Measurements from ENCODE around the gene P4HA3. TPM values are rescaled to one million over a fixed set of nuclear protein-coding genes. Genes with fewer than 3 reads are reported as not detected.

Gene P4HA3
- not detected for total RNA-seq (ENCODE audit: unreplicated experiment)
- long read RNA-seq: 0 reads

GRCh38 chr11:74311352-74311926, at the start of gene P4HA3:
Gene P4HA3 (minus strand): TSS chr11:74311640. CDS start chr11:74311611, 29 bp downstream.
- DNase-seq: peak; percentile 75

GRCh38 chr11:74357449-74357848, 46.0 kb upstream of the P4HA3 start:
- H3K27ac Mint-ChIP-seq (ENCODE audit: unreplicated experiment): no peak overlapping the region
- TF ChIP-seq CTCF (IDR thresholded peaks at IDR 0.05; ENCODE audit: partially characterized antibody, unreplicated experiment): no peak
- DNase-seq: no peak
- no peak overlapping the region for H3K4me3 Mint-ChIP-seq (ENCODE audit: unreplicated experiment)
- peaks cover 3% of the 10 kb centered on the region for H3K27me3 Mint-ChIP-seq (ENCODE audit: unreplicated experiment)
- H3K36me3 Mint-ChIP-seq (ENCODE audit: unreplicated experiment): peaks cover 30% of the 10 kb centered on the region
- H3K4me1 Mint-ChIP-seq (ENCODE audit: low read depth, unreplicated experiment): peaks cover 17% of the 10 kb centered on the region
- H3K9me3 Mint-ChIP-seq (ENCODE audit: unreplicated experiment): peaks cover 7% of the 10 kb centered on the region

More at GRCh38 chr11:74311352-74311926, at the start of gene P4HA3:
- H3K27me3 Mint-ChIP-seq (ENCODE audit: unreplicated experiment): peaks cover 9% of the 10 kb centered on the region
- H3K27ac Mint-ChIP-seq (ENCODE audit: unreplicated experiment): no peak within 1 kb of the TSS
- no peaks in the 10 kb centered on the region for H3K4me1 Mint-ChIP-seq (ENCODE audit: low read depth, unreplicated experiment)
- peaks cover 10% of the 10 kb centered on the region for H3K36me3 Mint-ChIP-seq (ENCODE audit: unreplicated experiment)
- peaks cover 3% of the 10 kb centered on the region for H3K9me3 Mint-ChIP-seq (ENCODE audit: unreplicated experiment)
- TF ChIP-seq CTCF (IDR thresholded peaks at IDR 0.05; ENCODE audit: partially characterized antibody, unreplicated experiment): no peak
- peak within 1 kb of the TSS; percentile 84 for H3K4me3 Mint-ChIP-seq (ENCODE audit: unreplicated experiment)

GRCh38 chr11:74355626-74356025, 44.2 kb upstream of the P4HA3 start:
- peaks cover 8% of the 10 kb centered on the region for H3K9me3 Mint-ChIP-seq (ENCODE audit: unreplicated experiment)
- DNase-seq: no peak
- H3K4me3 Mint-ChIP-seq (ENCODE audit: unreplicated experiment): no peak overlapping the region
- H3K27ac Mint-ChIP-seq (ENCODE audit: unreplicated experiment): peak overlapping the region; percentile 39
- TF ChIP-seq CTCF (IDR thresholded peaks at IDR 0.05; ENCODE audit: partially characterized antibody, unreplicated experiment): no peak
- H3K27me3 Mint-ChIP-seq (ENCODE audit: unreplicated experiment): peaks cover 3% of the 10 kb centered on the region
- peaks cover 18% of the 10 kb centered on the region for H3K4me1 Mint-ChIP-seq (ENCODE audit: low read depth, unreplicated experiment)
- peaks cover 23% of the 10 kb centered on the region for H3K36me3 Mint-ChIP-seq (ENCODE audit: unreplicated experiment)

- peak overlapping the region; percentile 95 for H3K27ac Mint-ChIP-seq (ENCODE audit: unreplicated experiment)
- DNase-seq: no peak
- H3K27me3 Mint-ChIP-seq (ENCODE audit: unreplicated experiment): peaks cover 3% of the 10 kb centered on the region
- H3K36me3 Mint-ChIP-seq (ENCODE audit: unreplicated experiment): peaks cover 17% of the 10 kb centered on the region
- TF ChIP-seq CTCF (IDR thresholded peaks at IDR 0.05; ENCODE audit: partially characterized antibody, unreplicated experiment): no peak
- H3K4me1 Mint-ChIP-seq (ENCODE audit: low read depth, unreplicated experiment): peaks cover 18% of the 10 kb centered on the region
- H3K9me3 Mint-ChIP-seq (ENCODE audit: unreplicated experiment): peaks cover 7% of the 10 kb centered on the region
- no peak overlapping the region for H3K4me3 Mint-ChIP-seq (ENCODE audit: unreplicated experiment)
These were observed 42.6 kb upstream of the P4HA3 start for GRCh38 chr11:74354036-74354435.

GRCh38 chr11:74347381-74347780, 35.9 kb upstream of the P4HA3 start:
- TF ChIP-seq CTCF (IDR thresholded peaks at IDR 0.05; ENCODE audit: partially characterized antibody, unreplicated experiment): no peak
- Mint-ChIP-seq H3K9me3 (ENCODE audit: unreplicated experiment) (peaks cover 1% of the 10 kb centered on the region), H3K27ac (ENCODE audit: unreplicated experiment) (peak overlapping the region; percentile 24), H3K36me3 (ENCODE audit: unreplicated experiment) (peaks cover 19% of the 10 kb centered on the region), H3K27me3 (ENCODE audit: unreplicated experiment) (no peaks in the 10 kb centered on the region), H3K4me1 (ENCODE audit: low read depth, unreplicated experiment) (peaks cover 3% of the 10 kb centered on the region), H3K4me3 (ENCODE audit: unreplicated experiment) (no peak overlapping the region)
- no peak for DNase-seq

All from glutamatergic neuron (in vitro differentiated cells).